HG03432 (cell line): Measurements from ENCODE around the gene DHRS3.
"Not testable (repeated sequence)": the region's sequence is repeated elsewhere in the genome, so short reads cannot be mapped to it uniquely, and the experiment has no call there.

Source experiments
- ATAC-seq: cut with Tn5 transposase; IDR thresholded peaks from one replicate; pipeline ENCODE4 v1.9.1; 2021; ENCODE audit warnings: mild to moderate bottlenecking, moderate library complexity; ENCODE audit not compliant: unreplicated experiment

The DHRS3 gene

GRCh38 chr1:12541274-12542137 lies 76.5 kb downstream of the DHRS3 start:
- ATAC-seq, result no peak

DNA sequence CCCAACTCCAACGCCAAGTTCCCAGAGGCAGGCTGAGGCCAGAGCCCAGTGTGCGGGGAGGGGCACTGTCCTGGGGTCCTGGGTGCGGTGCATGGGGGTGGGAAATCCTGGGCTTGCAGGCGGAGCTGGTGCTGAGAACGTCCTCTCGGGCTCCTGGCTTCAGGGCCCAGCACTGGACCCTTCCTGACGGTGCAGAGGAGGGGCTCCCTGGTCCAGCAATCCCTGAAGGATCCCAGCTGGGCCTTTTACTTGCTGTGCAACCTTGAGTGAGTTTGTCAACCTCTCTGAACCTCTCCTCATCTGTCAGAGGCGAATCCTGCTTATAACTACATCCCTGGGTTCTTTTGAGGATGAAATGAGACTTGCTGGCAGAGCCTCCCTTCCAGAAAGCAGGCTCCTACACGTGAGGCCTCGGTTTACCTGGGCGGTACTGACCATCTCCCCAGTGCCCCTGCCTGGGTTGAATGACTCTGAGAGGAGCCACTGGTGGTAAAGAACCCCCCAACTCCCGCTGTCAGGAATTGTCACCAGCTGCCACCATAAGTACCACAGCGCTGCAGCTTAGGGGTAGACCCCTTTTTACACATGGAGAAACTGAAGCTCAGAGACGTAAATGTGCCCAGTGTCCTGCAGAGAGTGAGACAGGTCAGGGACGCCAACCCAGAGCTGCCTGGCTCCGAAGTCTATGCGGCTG lies 77.3 kb downstream of the DHRS3 start:
- ATAC-seq, result no peak

GRCh38 chr1:12539705-12540579 lies 78.1 kb downstream of the DHRS3 start:
- no peak for ATAC-seq

GRCh38 chr1:12539320-12539704 lies 78.7 kb downstream of the DHRS3 start:
- no peak for ATAC-seq

DNA sequence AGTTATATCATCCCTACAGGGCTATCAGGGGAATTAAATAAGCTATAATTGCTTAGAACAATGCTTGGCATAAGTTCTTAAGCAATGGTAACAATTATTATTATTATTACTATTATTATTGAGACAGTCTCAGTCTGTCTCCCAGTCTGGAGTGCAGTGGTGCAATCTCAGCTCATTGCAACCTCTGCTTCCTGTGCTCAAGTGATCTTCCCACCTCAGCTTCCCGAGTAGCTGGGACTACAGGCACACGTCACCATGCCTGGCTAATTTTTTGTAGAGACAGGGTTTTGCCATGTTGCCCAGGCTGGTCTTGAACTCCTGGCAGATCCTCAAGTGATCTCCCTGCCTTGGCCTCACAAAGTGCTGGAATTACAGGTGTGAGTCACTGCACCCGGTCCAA lies 79.5 kb downstream of the DHRS3 start:
- not testable (repeated sequence) for ATAC-seq

GRCh38 chr1:12537906-12538461 lies 80.0 kb downstream of the DHRS3 start:
- no peak for ATAC-seq

DNA sequence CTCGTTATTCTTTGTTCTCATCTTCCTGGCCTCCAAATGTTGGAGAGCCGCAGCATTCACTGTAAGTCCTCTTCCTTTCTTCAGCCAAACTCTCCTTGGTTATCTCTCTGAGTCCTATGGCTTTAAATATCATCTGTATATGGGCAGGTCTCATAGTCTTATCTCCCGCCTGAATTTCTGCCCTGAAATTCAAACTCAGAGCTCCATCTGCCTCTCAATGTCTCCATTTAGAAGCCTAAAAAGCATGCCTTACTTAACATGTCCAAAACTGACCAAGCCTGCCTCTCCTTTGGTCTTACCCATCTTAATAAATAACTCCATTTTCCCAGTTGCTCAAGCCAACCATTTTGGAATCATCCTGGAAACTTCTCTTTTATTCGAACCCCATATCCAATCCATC lies 80.7 kb downstream of the DHRS3 start:
- ATAC-seq, result no peak

DNA sequence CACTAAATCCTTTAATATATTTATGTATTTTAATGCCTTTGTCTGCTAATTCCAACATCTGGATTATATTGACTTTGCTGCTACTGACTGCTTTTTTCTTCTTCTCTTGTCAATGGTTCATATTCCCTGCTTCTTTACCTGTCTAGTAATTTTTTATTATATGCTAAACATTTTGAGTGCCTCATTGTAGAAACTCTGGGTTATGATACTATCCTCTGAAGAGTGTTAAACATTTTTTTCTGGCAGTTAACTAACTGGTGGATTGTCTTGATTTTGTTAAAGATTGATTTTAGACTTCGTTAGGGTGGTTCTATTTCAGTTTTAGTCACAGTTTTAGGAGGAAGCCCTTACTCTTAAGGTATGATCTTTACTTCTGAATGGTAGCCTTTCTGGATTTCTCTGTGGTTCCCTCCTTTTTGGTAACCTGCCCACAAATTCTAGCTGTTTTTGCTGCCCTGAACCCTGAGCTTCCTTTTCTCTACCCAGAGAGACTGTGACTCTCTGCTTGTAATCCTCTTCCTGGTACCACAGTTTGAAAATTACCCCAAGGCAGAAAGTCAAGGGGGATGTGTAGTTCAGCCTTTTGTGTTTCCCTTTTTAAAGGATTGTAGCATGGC lies 81.9 kb downstream of the DHRS3 start:
- no peak for ATAC-seq

DNA sequence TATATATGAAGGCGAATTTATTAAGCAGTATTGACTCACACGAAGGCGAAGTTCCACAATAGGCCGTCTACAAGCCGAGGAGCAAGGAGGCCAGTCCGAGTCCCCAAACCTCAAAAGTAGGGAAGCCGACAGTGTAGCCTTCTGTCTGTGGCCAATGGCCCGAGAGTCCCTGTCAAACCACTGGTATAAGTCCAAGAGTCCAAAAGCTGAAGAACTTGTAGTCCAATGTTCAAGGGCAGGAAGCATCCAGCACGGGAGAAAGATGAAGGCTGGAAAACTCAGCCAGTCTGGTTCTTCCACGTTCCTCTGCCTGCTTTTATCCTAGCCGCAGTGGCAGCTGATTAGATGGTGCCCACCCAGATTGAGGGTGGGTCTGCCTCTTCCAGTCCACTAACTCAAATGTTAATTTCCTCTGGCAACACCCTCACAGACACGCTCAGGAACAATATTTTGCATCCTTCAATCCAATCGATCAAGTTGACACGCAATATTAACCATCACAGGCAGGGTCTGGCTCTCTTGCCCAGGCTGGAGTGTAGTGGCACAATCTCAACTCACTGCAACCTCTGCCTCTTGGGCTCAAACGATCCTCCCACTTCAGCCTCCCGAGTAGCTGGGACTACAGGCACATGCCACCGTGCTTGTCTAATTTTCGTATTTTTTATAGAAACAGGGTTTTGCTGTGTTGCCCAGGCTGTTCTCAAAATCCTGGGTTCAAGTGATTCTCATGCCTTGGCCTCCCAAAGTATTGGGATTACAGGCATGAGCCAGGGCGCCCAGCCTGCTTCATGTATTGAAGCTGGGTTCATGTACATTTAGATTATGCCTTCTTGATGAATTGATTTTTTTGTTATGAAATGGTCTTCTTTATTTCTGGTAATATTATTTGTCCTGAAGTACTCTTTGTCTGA lies 85.3 kb downstream of the DHRS3 start:
- ATAC-seq, result no peak

- ATAC-seq, result no peak
Measured at GRCh38 chr1:12531179-12531499, 86.9 kb downstream of the DHRS3 start.

GRCh38 chr1:12530462-12531178 lies 87.4 kb downstream of the DHRS3 start:
- no peak for ATAC-seq

DNA sequence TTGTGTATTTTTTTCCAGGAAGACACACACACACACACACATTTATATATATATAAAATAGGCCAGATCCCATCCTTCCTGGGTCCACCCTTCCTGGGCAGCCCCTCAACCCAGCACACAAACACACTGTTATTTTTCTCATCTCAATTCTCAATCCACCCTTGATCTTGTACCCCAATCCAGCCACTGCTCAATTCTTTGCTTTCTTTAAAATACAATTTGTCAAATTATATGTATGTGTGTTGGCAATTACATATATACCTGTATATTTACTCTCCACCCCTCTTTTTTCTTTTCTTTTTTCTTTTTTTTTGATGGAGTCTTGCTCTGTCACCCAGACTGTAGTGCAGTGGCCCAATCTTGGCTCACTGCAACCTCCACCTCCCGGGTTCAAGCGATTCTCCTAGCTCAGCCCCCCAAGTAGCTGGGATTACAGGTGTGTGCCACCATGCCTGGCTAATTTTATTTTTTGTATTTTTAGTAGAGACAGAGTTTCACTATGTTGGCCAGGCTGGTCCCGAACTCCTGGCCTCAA lies 88.3 kb downstream of the DHRS3 start:
- ATAC-seq, result no peak

DNA sequence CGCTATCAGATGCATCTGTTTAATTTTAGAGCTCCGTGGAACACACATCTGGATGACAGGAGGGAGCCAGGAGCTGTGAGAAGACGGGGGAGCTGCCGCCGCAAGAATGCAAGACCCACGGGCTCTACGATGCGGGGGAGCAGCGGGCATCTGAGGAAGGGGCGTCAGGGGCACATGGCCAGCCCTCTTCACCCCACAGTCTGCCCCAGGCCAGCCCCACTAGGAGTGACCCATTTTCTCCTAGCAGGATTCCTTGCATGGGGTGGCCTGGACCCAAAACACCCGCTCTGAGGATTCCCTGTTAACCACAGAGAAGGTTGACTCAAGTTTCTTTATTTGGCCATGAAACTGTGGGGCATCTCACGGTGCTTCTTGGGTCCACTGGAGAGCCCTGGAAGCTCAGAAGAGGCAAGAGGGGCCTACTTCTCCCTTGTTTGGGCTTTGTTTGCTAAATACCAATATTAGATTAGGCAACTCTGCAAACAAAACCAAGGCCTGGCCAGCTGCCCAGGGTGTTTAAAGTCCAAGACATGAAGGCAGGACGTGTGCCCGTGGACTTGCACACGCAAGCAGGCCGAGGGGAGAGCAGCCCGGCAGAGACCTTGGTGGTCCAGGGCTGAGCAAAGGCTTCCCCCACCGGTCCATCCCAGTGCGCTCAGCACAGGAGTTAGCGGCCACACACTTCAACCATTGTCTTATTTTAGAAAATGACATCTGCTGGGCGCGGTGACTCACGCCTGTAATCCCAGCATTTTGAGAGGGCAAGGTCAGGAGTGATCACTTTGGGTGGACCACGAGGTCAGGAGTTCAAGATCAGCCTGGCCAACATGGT lies 89.8 kb downstream of the DHRS3 start:
- ATAC-seq, result no peak

GRCh38 chr1:12527564-12527963 lies 90.4 kb downstream of the DHRS3 start:
- ATAC-seq, result no peak

- ATAC-seq, result no peak
Measured at GRCh38 chr1:12525311-12526181, 92.5 kb downstream of the DHRS3 start.

GRCh38 chr1:12524266-12524665 lies 93.7 kb downstream of the DHRS3 start:
- no peak for ATAC-seq

GRCh38 chr1:12522780-12523179 lies 95.2 kb downstream of the DHRS3 start:
- not testable (repeated sequence) for ATAC-seq
